Measurements from ENCODE around the gene ZNF750. TPM values are rescaled to one million over a fixed set of nuclear protein-coding genes. Genes with fewer than 3 reads are reported as not detected.

ZNF750 gene
- total RNA-seq, 1 donor from 2014 or later: 83.0 TPM

GRCh38 chr17:82815354-82815753 is 24.5 kb downstream of the ZNF750 start:
- Histone ChIP-seq H3K9me3 (no peaks in the 10 kb centered on the region), H3K27me3 (no peaks in the 10 kb centered on the region), H3K4me3 (no peak overlapping the region), H3K27ac (no peak overlapping the region), H3K36me3 (peaks cover 0 to 30% of the 10 kb centered on the region in 2 donors), H3K4me1 (no peaks in the 10 kb centered on the region)
- intact Hi-C loops (cut with DNase I): no loop called here
- DNase-seq (ENCODE audit: extremely low spot score in 2 of 2): no peak
- no peak for TF ChIP-seq POLR2A (IDR thresholded peaks at IDR 0.05)
- no peak for TF ChIP-seq POLR2AphosphoS5 (IDR thresholded peaks at IDR 0.05; ENCODE audit: insufficient read depth in 1 of 2, low read depth in 1 of 2)
- no peak for TF ChIP-seq CTCF (IDR thresholded peaks at IDR 0.05)

GRCh38 chr17:82814834-82815233 is 25.0 kb downstream of the ZNF750 start:
- Histone ChIP-seq H3K4me1 (no peaks in the 10 kb centered on the region), H3K9me3 (no peaks in the 10 kb centered on the region), H3K27ac (no peak overlapping the region), H3K4me3 (no peak overlapping the region), H3K27me3 (no peaks in the 10 kb centered on the region), H3K36me3 (peaks cover 0 to 30% of the 10 kb centered on the region in 2 donors)
- DNase-seq (ENCODE audit: extremely low spot score in 2 of 2): no peak
- intact Hi-C loops (cut with DNase I): no loop called here
- no peak for TF ChIP-seq CTCF (IDR thresholded peaks at IDR 0.05)
- no peak for TF ChIP-seq POLR2AphosphoS5 (IDR thresholded peaks at IDR 0.05; ENCODE audit: insufficient read depth in 1 of 2, low read depth in 1 of 2)
- no peak for TF ChIP-seq POLR2A (IDR thresholded peaks at IDR 0.05)

GRCh38 chr17:82813299-82814051 is 26.3 kb downstream of the ZNF750 start:
- H3K27ac ChIP-seq: no peak overlapping the region
- DNase-seq (ENCODE audit: extremely low spot score in 2 of 2): no peak
- TF ChIP-seq POLR2A (IDR thresholded peaks at IDR 0.05): no peak
- no peak for TF ChIP-seq POLR2AphosphoS5 (IDR thresholded peaks at IDR 0.05; ENCODE audit: insufficient read depth in 1 of 2, low read depth in 1 of 2)
- no peak for TF ChIP-seq CTCF (IDR thresholded peaks at IDR 0.05)

GRCh38 chr17:82812601-82813000 is 27.2 kb downstream of the ZNF750 start:
- intact Hi-C loops (cut with DNase I): no loop called here
- H3K4me3 ChIP-seq: no peak overlapping the region
- H3K27me3 ChIP-seq: no peaks in the 10 kb centered on the region
- peaks cover 0 to 20% of the 10 kb centered on the region in 2 donors for H3K36me3 ChIP-seq
- no peak overlapping the region for H3K27ac ChIP-seq
- DNase-seq (ENCODE audit: extremely low spot score in 2 of 2): no peak
- H3K4me1 ChIP-seq: no peaks in the 10 kb centered on the region
- TF ChIP-seq CTCF (IDR thresholded peaks at IDR 0.05) (no peak), POLR2AphosphoS5 (IDR thresholded peaks at IDR 0.05; ENCODE audit: insufficient read depth in 1 of 2, low read depth in 1 of 2) (no peak), POLR2A (IDR thresholded peaks at IDR 0.05) (no peak)
- no peaks in the 10 kb centered on the region for H3K9me3 ChIP-seq

More at GRCh38 chr17:82813299-82814051, 26.3 kb downstream of the ZNF750 start:
- H3K9me3 ChIP-seq: no peaks in the 10 kb centered on the region
- H3K36me3 ChIP-seq: peaks cover 0 to 18% of the 10 kb centered on the region in 2 donors
- no peak overlapping the region for H3K4me3 ChIP-seq
- intact Hi-C loops (cut with DNase I): no loop called here
- H3K27me3 ChIP-seq: no peaks in the 10 kb centered on the region
- H3K4me1 ChIP-seq: no peaks in the 10 kb centered on the region

- peaks cover 0 to 26% of the 10 kb centered on the region in 2 donors for H3K36me3 ChIP-seq
- intact Hi-C loops (cut with DNase I): no loop called here
- TF ChIP-seq POLR2AphosphoS5 (IDR thresholded peaks at IDR 0.05; ENCODE audit: insufficient read depth in 1 of 2, low read depth in 1 of 2) (no peak), CTCF (IDR thresholded peaks at IDR 0.05) (no peak), POLR2A (IDR thresholded peaks at IDR 0.05) (no peak)
Observed at GRCh38 chr17:82812058-82812457, 27.8 kb downstream of the ZNF750 start.

More at GRCh38 chr17:82812058-82812457, 27.8 kb downstream of the ZNF750 start:
- H3K27me3 ChIP-seq: no peaks in the 10 kb centered on the region
- H3K4me3 ChIP-seq: no peak overlapping the region
- no peak overlapping the region for H3K27ac ChIP-seq
- no peak for DNase-seq (ENCODE audit: extremely low spot score in 2 of 2)
- H3K4me1 ChIP-seq: no peaks in the 10 kb centered on the region
- H3K9me3 ChIP-seq: no peaks in the 10 kb centered on the region
